Muscle of leg (tissue), 11 donors: ENCODE results near the gene PDE3A. TPM values are rescaled to one million over a fixed set of nuclear protein-coding genes. Genes with fewer than 3 reads are reported as not detected.
A peak's percentile ranks its signal among the peaks of the same experiment; 100 is the strongest.

Experiments used
- DNase-seq: peaks from one replicate; pipeline ENCODE4 v3.0.0; 2013
- H3K27ac ChIP-seq: one replicate; pipeline ENCODE4 v1.5.1; 2013; ENCODE audit warnings: mild to moderate bottlenecking, low read length, control low read depth
- H3K27me3 ChIP-seq: one replicate; pipeline ENCODE4 v1.6.1; 2013; ENCODE audit warnings: low read length; ENCODE audit not compliant: control insufficient read depth, insufficient read depth
- H3K36me3 ChIP-seq: one replicate; pipeline ENCODE4 v1.6.1; 2013; ENCODE audit warnings: low read length; ENCODE audit not compliant: control insufficient read depth, insufficient read depth
- H3K4me1 ChIP-seq: one replicate; pipeline ENCODE4 v1.6.1; 2013; ENCODE audit warnings: low read length; ENCODE audit not compliant: control insufficient read depth, insufficient read depth
- H3K4me3 ChIP-seq: one replicate; pipeline ENCODE4 v1.5.1; 2013; ENCODE audit warnings: low read length, control low read depth
- H3K9me3 ChIP-seq: replicated peaks from 2 replicates; pipeline ENCODE4 v1.6.1; 2013; ENCODE audit warnings: low read depth, low read length; ENCODE audit not compliant: control insufficient read depth
- WGBS: methylation state at CpG from one replicate; pipeline ENCODE4 v1.1.5; 2013; ENCODE audit warnings: missing lambda C conversion rate; ENCODE audit not compliant: insufficient coverage; 5-methylcytosine and 5-hydroxymethylcytosine counted together
- polyA plus RNA-seq, 8 donors: library from polyadenylated mRNA; unstranded; fragments of 120-200 nt; gene quantifications; one replicate each; pipeline versions ENCODE4 v1.2.1 to v1.2.3, GENCODE V29; 2013; ENCODE audit warnings: inconsistent platforms in 1 of 8, low replicate concordance in 1 of 8; ENCODE audit not compliant: insufficient read length in 8 of 8, insufficient read depth in 1 of 8
- total RNA-seq: library from RNA; stranded (reverse); fragments of 120-200 nt; gene quantifications from one replicate; pipeline ENCODE4 v1.2.4, GENCODE V29; 2013

PDE3A gene
- total and polyA plus RNA-seq, 9 donors = 8.4 to 12.9 (median 11.0) TPM

- no CpG with 5 or more reads among the region's 2 CpGs for WGBS
- peaks cover 9% of the 10 kb centered on the region for H3K4me1 ChIP-seq
- no peak for DNase-seq
- H3K4me3 ChIP-seq = no peak overlapping the region
- H3K9me3 ChIP-seq = no peaks in the 10 kb centered on the region
- H3K27ac ChIP-seq = no peak overlapping the region
- H3K27me3 ChIP-seq = no peaks in the 10 kb centered on the region
- H3K36me3 ChIP-seq = no peaks in the 10 kb centered on the region
Observed at GRCh38 chr12:20585913-20586312, 217.6 kb downstream of the PDE3A start.

GRCh38 chr12:20588042-20588441, 219.7 kb downstream of the PDE3A start:
- Histone ChIP-seq H3K27ac (peak overlapping the region; percentile 80), H3K4me3 (no peak overlapping the region), H3K4me1 (peaks cover 9% of the 10 kb centered on the region), H3K9me3 (no peaks in the 10 kb centered on the region), H3K27me3 (no peaks in the 10 kb centered on the region), H3K36me3 (no peaks in the 10 kb centered on the region)
- peak; percentile 68 for DNase-seq
- no CpG with 5 or more reads among the region's 3 CpGs for WGBS

- Histone ChIP-seq H3K27me3 (no peaks in the 10 kb centered on the region), H3K9me3 (no peaks in the 10 kb centered on the region), H3K4me1 (peaks cover 9% of the 10 kb centered on the region), H3K36me3 (no peaks in the 10 kb centered on the region), H3K27ac (no peak overlapping the region), H3K4me3 (no peak overlapping the region)
- WGBS = 67% methylated on average over 1 of the region's 3 CpGs
- no peak for DNase-seq
Observed at GRCh38 chr12:20590570-20590969, 222.2 kb downstream of the PDE3A start.

- no peaks in the 10 kb centered on the region for H3K9me3 ChIP-seq
- no peak overlapping the region for H3K27ac ChIP-seq
- H3K4me3 ChIP-seq = no peak overlapping the region
- H3K36me3 ChIP-seq = no peaks in the 10 kb centered on the region
- H3K4me1 ChIP-seq = peaks cover 9% of the 10 kb centered on the region
- no peaks in the 10 kb centered on the region for H3K27me3 ChIP-seq
- DNase-seq = no peak
- 100% methylated on average over 1 of the region's 2 CpGs for WGBS
Observed at GRCh38 chr12:20592556-20592955, 224.2 kb downstream of the PDE3A start.

GRCh38 chr12:20593611-20594010, 225.3 kb downstream of the PDE3A start:
- Histone ChIP-seq H3K9me3 (no peaks in the 10 kb centered on the region), H3K4me3 (no peak overlapping the region), H3K27me3 (no peaks in the 10 kb centered on the region), H3K27ac (no peak overlapping the region), H3K4me1 (peaks cover under 1% of the 10 kb centered on the region), H3K36me3 (no peaks in the 10 kb centered on the region)
- WGBS = 77% methylated on average over 2 of the region's 3 CpGs
- DNase-seq = no peak

- Histone ChIP-seq H3K36me3 (no peaks in the 10 kb centered on the region), H3K9me3 (no peaks in the 10 kb centered on the region), H3K27ac (no peak overlapping the region), H3K4me1 (no peaks in the 10 kb centered on the region), H3K4me3 (no peak overlapping the region), H3K27me3 (no peaks in the 10 kb centered on the region)
- DNase-seq = no peak
- WGBS = no CpG with 5 or more reads among the region's 1 CpG
Observed at GRCh38 chr12:20596061-20596460, 227.7 kb downstream of the PDE3A start.

- no peak for DNase-seq
- Histone ChIP-seq H3K27ac (no peak overlapping the region), H3K4me1 (peaks cover 2% of the 10 kb centered on the region), H3K9me3 (no peaks in the 10 kb centered on the region), H3K36me3 (no peaks in the 10 kb centered on the region), H3K4me3 (no peak overlapping the region), H3K27me3 (no peaks in the 10 kb centered on the region)
Observed at GRCh38 chr12:20599757-20600156, 231.4 kb downstream of the PDE3A start.

- H3K4me1 ChIP-seq = peaks cover 2% of the 10 kb centered on the region
- H3K9me3 ChIP-seq = no peaks in the 10 kb centered on the region
- DNase-seq = peak; percentile 78
- H3K36me3 ChIP-seq = no peaks in the 10 kb centered on the region
- no CpG with 5 or more reads among the region's 2 CpGs for WGBS
- peak overlapping the region; percentile 83 for H3K27ac ChIP-seq
- H3K4me3 ChIP-seq = no peak overlapping the region
- no peaks in the 10 kb centered on the region for H3K27me3 ChIP-seq
Observed at GRCh38 chr12:20601668-20602280, 233.4 kb downstream of the PDE3A start.

GRCh38 chr12:20602641-20603391, 234.5 kb downstream of the PDE3A start:
- H3K9me3 ChIP-seq = no peaks in the 10 kb centered on the region
- peak; percentile 90 for DNase-seq
- no CpG with 5 or more reads among the region's 4 CpGs for WGBS
- no peaks in the 10 kb centered on the region for H3K36me3 ChIP-seq
- H3K4me3 ChIP-seq = no peak overlapping the region
- H3K4me1 ChIP-seq = peaks cover 2% of the 10 kb centered on the region
- peak overlapping the region; percentile 83 for H3K27ac ChIP-seq
- no peaks in the 10 kb centered on the region for H3K27me3 ChIP-seq

- Histone ChIP-seq H3K4me3 (no peak overlapping the region), H3K27ac (no peak overlapping the region), H3K27me3 (no peaks in the 10 kb centered on the region), H3K9me3 (no peaks in the 10 kb centered on the region), H3K36me3 (no peaks in the 10 kb centered on the region), H3K4me1 (peaks cover 2% of the 10 kb centered on the region)
- no CpG with 5 or more reads among the region's 3 CpGs for WGBS
- DNase-seq = peak; percentile 84
Observed at GRCh38 chr12:20604408-20605067, 236.2 kb downstream of the PDE3A start.
